ENCODE measurements around the gene STKLD1. TPM values are rescaled to one million over a fixed set of nuclear protein-coding genes. Genes with fewer than 3 reads are reported as not detected.

STKLD1 gene
- total and polyA plus RNA-seq, 12 donors: 0.71 to 6.0 (median 2.2) TPM; not detected in 2

DNA sequence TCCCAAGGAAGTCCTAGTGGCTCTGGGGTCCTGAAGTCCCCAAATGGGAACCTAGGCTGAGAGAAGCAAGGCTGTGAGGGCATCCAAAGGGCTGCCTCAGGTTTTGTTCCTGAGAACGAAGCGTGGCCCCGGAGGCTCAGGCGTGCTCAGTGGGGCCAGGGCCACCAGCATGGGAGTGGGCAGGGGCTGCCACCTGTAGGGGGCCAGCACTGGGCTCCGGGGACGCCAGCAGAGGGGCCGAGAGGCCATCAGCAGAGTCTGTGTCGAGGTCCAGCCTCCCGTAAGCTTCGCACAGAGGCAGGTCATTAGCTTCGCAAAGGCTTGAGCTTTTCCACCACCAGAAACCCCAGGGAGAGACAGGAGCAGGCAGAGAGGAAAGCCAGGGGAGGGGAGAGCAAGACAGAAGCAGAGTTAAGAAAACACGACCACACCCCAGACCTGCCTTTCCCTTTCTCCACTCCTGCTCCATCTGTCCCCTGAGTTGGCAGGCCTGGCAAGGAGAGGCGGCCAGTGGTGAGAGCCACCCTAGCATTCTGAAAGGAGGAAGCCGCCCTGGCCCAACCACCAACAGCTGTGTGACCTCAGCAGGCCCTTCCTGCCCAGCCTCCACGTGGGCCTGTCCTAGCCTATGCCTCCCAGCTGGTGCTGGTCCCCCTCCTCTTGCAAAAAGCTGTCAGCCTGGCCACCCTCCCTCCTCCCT lies 34.6 kb upstream of the STKLD1 start:
- TF ChIP-seq POLR2A (IDR thresholded peaks at IDR 0.05): no peak
- TF ChIP-seq, protein P1, sequence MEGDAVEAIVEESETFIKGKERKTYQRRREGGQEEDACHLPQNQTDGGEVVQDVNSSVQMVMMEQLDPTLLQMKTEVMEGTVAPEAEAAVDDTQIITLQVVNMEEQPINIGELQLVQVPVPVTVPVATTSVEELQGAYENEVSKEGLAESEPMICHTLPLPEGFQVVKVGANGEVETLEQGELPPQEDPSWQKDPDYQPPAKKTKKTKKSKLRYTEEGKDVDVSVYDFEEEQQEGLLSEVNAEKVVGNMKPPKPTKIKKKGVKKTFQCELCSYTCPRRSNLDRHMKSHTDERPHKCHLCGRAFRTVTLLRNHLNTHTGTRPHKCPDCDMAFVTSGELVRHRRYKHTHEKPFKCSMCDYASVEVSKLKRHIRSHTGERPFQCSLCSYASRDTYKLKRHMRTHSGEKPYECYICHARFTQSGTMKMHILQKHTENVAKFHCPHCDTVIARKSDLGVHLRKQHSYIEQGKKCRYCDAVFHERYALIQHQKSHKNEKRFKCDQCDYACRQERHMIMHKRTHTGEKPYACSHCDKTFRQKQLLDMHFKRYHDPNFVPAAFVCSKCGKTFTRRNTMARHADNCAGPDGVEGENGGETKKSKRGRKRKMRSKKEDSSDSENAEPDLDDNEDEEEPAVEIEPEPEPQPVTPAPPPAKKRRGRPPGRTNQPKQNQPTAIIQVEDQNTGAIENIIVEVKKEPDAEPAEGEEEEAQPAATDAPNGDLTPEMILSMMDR (IDR thresholded peaks at IDR 0.05): no peak
- peak in 5 of 7 donors; percentile 36 to 60 (median 54) for DNase-seq
- Histone ChIP-seq H3K36me3 (replicated peaks in 1 of 2) (peaks cover 0 to 56% of the 10 kb centered on the region in 2 donors), H3K27ac (peak overlapping the region in 4 of 5 donors; percentile 12 to 89 (median 73)), H3K27me3 (no peaks in the 10 kb centered on the region), H3K9me3 (replicated peaks in 1 of 3) (no peaks in the 10 kb centered on the region), H3K4me3 (no peak overlapping the region), H3K4me1 (replicated peaks in 1 of 2) (peaks cover 18 to 30% of the 10 kb centered on the region in 2 donors)
- intact Hi-C loops (cut with DNase I): no loop called here
- WGBS, 4 donors: 85 to 86% (median 86%) methylated on average over 5 to 15 of the region's 15 CpGs

DNA sequence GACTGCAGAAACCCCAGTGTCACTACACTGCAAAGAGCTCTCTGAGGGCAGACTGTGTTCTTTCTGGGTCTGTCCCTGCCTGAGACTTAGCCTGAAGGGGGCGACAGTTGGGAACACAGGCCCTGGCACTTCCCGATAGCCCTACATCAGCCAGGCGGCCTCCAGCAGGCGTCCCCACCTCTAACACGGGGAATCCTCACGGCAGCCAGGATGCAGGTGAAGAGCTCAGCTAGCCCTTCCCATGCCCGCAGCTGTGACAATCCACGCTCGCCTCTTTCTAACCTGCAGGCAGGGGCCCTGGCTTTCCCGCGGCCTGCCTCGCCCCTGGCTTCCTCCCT lies 34.1 kb upstream of the STKLD1 start:
- intact Hi-C loops (cut with DNase I): no loop called here
- Histone ChIP-seq H3K27me3 (no peaks in the 10 kb centered on the region), H3K9me3 (replicated peaks in 1 of 3) (no peaks in the 10 kb centered on the region), H3K4me3 (no peak overlapping the region), H3K36me3 (replicated peaks in 1 of 2) (peaks cover 0 to 56% of the 10 kb centered on the region in 2 donors), H3K27ac (peak overlapping the region in 3 of 5 donors; percentile 61 to 89 (median 85)), H3K4me1 (replicated peaks in 1 of 2) (peaks cover 14 to 33% of the 10 kb centered on the region in 2 donors)
- no peak for TF ChIP-seq POLR2A (IDR thresholded peaks at IDR 0.05)
- TF ChIP-seq, protein P1 (IDR thresholded peaks at IDR 0.05): no peak
- DNase-seq: peak in 1 of 7 donors; percentile 17
- WGBS, 4 donors: 79 to 87% (median 85%) methylated on average over 12 of the region's 12 CpGs

DNA sequence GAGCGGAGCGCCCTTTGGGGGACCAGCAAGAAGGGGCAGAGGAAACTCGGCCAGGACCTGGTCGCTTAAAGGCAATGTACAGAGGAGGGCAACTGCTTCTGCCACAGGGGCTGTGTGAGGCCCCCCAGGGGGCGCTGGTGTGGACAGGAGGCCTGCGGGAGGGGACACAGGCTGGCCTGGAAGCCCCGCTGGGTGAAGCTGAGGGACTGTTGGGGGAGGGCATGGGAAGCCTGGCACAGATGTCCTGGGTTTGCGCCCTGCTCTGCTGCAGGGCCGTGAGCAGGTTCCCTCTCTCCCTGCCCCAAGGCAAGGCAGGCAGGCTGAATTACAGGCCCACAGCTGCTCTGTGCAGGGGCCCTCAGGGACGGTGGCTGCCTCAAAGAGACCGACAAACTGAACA lies 33.6 kb upstream of the STKLD1 start:
- no peak for TF ChIP-seq POLR2A (IDR thresholded peaks at IDR 0.05)
- TF ChIP-seq, protein P1 (IDR thresholded peaks at IDR 0.05): no peak
- peak overlapping the region in 1 of 5 donors; percentile 85 for H3K27ac ChIP-seq
- intact Hi-C loops (cut with DNase I): no loop called here
- peaks cover 0 to 56% of the 10 kb centered on the region in 2 donors for H3K36me3 ChIP-seq (replicated peaks in 1 of 2)
- 83 to 91% (median 85%) methylated on average over 6 to 11 of the region's 11 CpGs for WGBS, 4 donors
- H3K27me3 ChIP-seq: no peaks in the 10 kb centered on the region
- peaks cover 13 to 36% of the 10 kb centered on the region in 2 donors for H3K4me1 ChIP-seq (replicated peaks in 1 of 2)
- peak in 1 of 7 donors; percentile 24 for DNase-seq
- no peaks in the 10 kb centered on the region for H3K9me3 ChIP-seq (replicated peaks in 1 of 3)
- H3K4me3 ChIP-seq: no peak overlapping the region

DNA sequence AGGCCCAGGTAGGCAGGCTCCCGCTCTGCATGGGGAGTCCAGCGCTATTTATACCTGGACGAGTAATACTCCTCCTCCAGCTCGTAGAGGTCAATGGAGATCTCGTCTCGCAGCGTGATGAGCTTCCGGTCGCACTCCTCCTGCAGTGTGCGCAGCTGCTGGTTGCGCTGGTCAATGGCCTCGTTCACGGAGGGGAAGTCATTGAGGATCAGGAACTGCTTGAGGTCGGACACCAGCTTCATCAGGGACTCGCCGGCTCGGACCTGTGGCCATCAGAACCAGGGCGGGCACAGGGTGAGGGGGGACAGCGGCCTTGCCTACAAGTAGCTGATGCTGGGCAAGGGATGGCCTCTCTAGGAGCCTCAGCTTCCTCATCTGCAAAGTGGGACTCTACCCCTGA lies 32.1 kb upstream of the STKLD1 start:
- no peak for DNase-seq
- H3K4me3 ChIP-seq: no peak overlapping the region
- peaks cover 0 to 56% of the 10 kb centered on the region in 2 donors for H3K36me3 ChIP-seq (replicated peaks in 1 of 2)
- no peaks in the 10 kb centered on the region for H3K27me3 ChIP-seq
- H3K4me1 ChIP-seq (replicated peaks in 1 of 2): peaks cover 15 to 38% of the 10 kb centered on the region in 2 donors
- TF ChIP-seq POLR2A (IDR thresholded peaks at IDR 0.05): no peak
- TF ChIP-seq, protein P1 (IDR thresholded peaks at IDR 0.05): no peak
- 85 to 96% (median 95%) methylated on average over 4 to 19 of the region's 19 CpGs for WGBS, 4 donors
- H3K27ac ChIP-seq: no peak overlapping the region
- H3K9me3 ChIP-seq (replicated peaks in 1 of 3): no peaks in the 10 kb centered on the region
- intact Hi-C loops (cut with DNase I): no loop called here
